ENCODE data around the gene FAM20A.

The FAM20A gene

GRCh38 chr17:68610554-68610953 lies 9.4 kb upstream of the FAM20A start:
- H3K9ac ChIP-seq (ENCODE audit: low read depth in 1 of 2, low read length in 2 of 2) = no peak overlapping the region
- no peaks in the 10 kb centered on the region for H3K4me1 ChIP-seq (ENCODE audit: control insufficient read depth in 1 of 2, insufficient read depth in 2 of 2, low read length in 2 of 2)
- H3K36me3 ChIP-seq (ENCODE audit: control insufficient read depth in 1 of 2, insufficient read depth in 2 of 2, low read length in 2 of 2) = no peaks in the 10 kb centered on the region
- H3K9me3 ChIP-seq (ENCODE audit: control insufficient read depth in 1 of 2, low read length in 2 of 2) = peaks cover 16 to 32% of the 10 kb centered on the region in 2 donors
- H3K4me3 ChIP-seq (ENCODE audit: low read depth in 1 of 2, low read length in 2 of 2) = no peak overlapping the region
- H3K27me3 ChIP-seq (ENCODE audit: control insufficient read depth in 1 of 2, insufficient read depth in 2 of 2, low read length in 2 of 2) = no peaks in the 10 kb centered on the region
- H3K27ac ChIP-seq (ENCODE audit: low read depth, low read length) = no peak overlapping the region

- Histone ChIP-seq H3K4me3 (ENCODE audit: low read depth in 1 of 2, low read length in 2 of 2) (no peak overlapping the region), H3K27ac (ENCODE audit: low read depth, low read length) (no peak overlapping the region), H3K9me3 (ENCODE audit: control insufficient read depth in 1 of 2, low read length in 2 of 2) (peaks cover 16 to 32% of the 10 kb centered on the region in 2 donors), H3K27me3 (ENCODE audit: control insufficient read depth in 1 of 2, insufficient read depth in 2 of 2, low read length in 2 of 2) (no peaks in the 10 kb centered on the region), H3K9ac (ENCODE audit: low read depth in 1 of 2, low read length in 2 of 2) (no peak overlapping the region), H3K4me1 (ENCODE audit: control insufficient read depth in 1 of 2, insufficient read depth in 2 of 2, low read length in 2 of 2) (no peaks in the 10 kb centered on the region), H3K36me3 (ENCODE audit: control insufficient read depth in 1 of 2, insufficient read depth in 2 of 2, low read length in 2 of 2) (no peaks in the 10 kb centered on the region)
Measured at GRCh38 chr17:68608515-68609130, 7.5 kb upstream of the FAM20A start.

- peaks cover 12 to 17% of the 10 kb centered on the region in 2 donors for H3K27me3 ChIP-seq (ENCODE audit: control insufficient read depth in 1 of 2, insufficient read depth in 2 of 2, low read length in 2 of 2)
- no peak overlapping the region for H3K27ac ChIP-seq (ENCODE audit: low read depth, low read length)
- peaks cover 0 to 4% of the 10 kb centered on the region in 2 donors for H3K4me1 ChIP-seq (ENCODE audit: control insufficient read depth in 1 of 2, insufficient read depth in 2 of 2, low read length in 2 of 2)
- peaks cover 16 to 32% of the 10 kb centered on the region in 2 donors for H3K9me3 ChIP-seq (ENCODE audit: control insufficient read depth in 1 of 2, low read length in 2 of 2)
- H3K36me3 ChIP-seq (ENCODE audit: control insufficient read depth in 1 of 2, insufficient read depth in 2 of 2, low read length in 2 of 2) = no peaks in the 10 kb centered on the region
- H3K4me3 ChIP-seq (ENCODE audit: low read depth in 1 of 2, low read length in 2 of 2) = no peak overlapping the region
- no peak overlapping the region for H3K9ac ChIP-seq (ENCODE audit: low read depth in 1 of 2, low read length in 2 of 2)
Measured at GRCh38 chr17:68606451-68607307, 5.5 kb upstream of the FAM20A start.

- no peaks in the 10 kb centered on the region for H3K36me3 ChIP-seq (ENCODE audit: control insufficient read depth in 1 of 2, insufficient read depth in 2 of 2, low read length in 2 of 2)
- no peak overlapping the region for H3K9ac ChIP-seq (ENCODE audit: low read depth in 1 of 2, low read length in 2 of 2)
- H3K9me3 ChIP-seq (ENCODE audit: control insufficient read depth in 1 of 2, low read length in 2 of 2) = peaks cover 16 to 32% of the 10 kb centered on the region in 2 donors
- H3K4me3 ChIP-seq (ENCODE audit: low read depth in 1 of 2, low read length in 2 of 2) = no peak overlapping the region
- peaks cover 0 to 4% of the 10 kb centered on the region in 2 donors for H3K4me1 ChIP-seq (ENCODE audit: control insufficient read depth in 1 of 2, insufficient read depth in 2 of 2, low read length in 2 of 2)
- no peak overlapping the region for H3K27ac ChIP-seq (ENCODE audit: low read depth, low read length)
- H3K27me3 ChIP-seq (ENCODE audit: control insufficient read depth in 1 of 2, insufficient read depth in 2 of 2, low read length in 2 of 2) = peaks cover 17 to 19% of the 10 kb centered on the region in 2 donors
Measured at GRCh38 chr17:68605914-68606313, 4.7 kb upstream of the FAM20A start.

GRCh38 chr17:68603656-68604055 lies 2.5 kb upstream of the FAM20A start:
- no peak overlapping the region for H3K4me3 ChIP-seq (ENCODE audit: low read depth in 1 of 2, low read length in 2 of 2)
- H3K27ac ChIP-seq (ENCODE audit: low read depth, low read length) = no peak overlapping the region
- H3K36me3 ChIP-seq (ENCODE audit: control insufficient read depth in 1 of 2, insufficient read depth in 2 of 2, low read length in 2 of 2) = no peaks in the 10 kb centered on the region
- H3K9me3 ChIP-seq (ENCODE audit: control insufficient read depth in 1 of 2, low read length in 2 of 2) = peaks cover 10% of the 10 kb centered on the region in 2 donors
- peaks cover 3 to 4% of the 10 kb centered on the region in 2 donors for H3K4me1 ChIP-seq (ENCODE audit: control insufficient read depth in 1 of 2, insufficient read depth in 2 of 2, low read length in 2 of 2)
- no peak overlapping the region for H3K9ac ChIP-seq (ENCODE audit: low read depth in 1 of 2, low read length in 2 of 2)
- H3K27me3 ChIP-seq (ENCODE audit: control insufficient read depth in 1 of 2, insufficient read depth in 2 of 2, low read length in 2 of 2) = peaks cover 29 to 31% of the 10 kb centered on the region in 2 donors

GRCh38 chr17:68603027-68603426 lies 1.9 kb upstream of the FAM20A start:
- H3K4me3 ChIP-seq (ENCODE audit: low read depth in 1 of 2, low read length in 2 of 2) = no peak overlapping the region
- peaks cover 29 to 31% of the 10 kb centered on the region in 2 donors for H3K27me3 ChIP-seq (ENCODE audit: control insufficient read depth in 1 of 2, insufficient read depth in 2 of 2, low read length in 2 of 2)
- H3K9ac ChIP-seq (ENCODE audit: low read depth in 1 of 2, low read length in 2 of 2) = no peak overlapping the region
- peaks cover 4 to 6% of the 10 kb centered on the region in 2 donors for H3K9me3 ChIP-seq (ENCODE audit: control insufficient read depth in 1 of 2, low read length in 2 of 2)
- H3K27ac ChIP-seq (ENCODE audit: low read depth, low read length) = no peak overlapping the region
- H3K4me1 ChIP-seq (ENCODE audit: control insufficient read depth in 1 of 2, insufficient read depth in 2 of 2, low read length in 2 of 2) = peaks cover 3 to 4% of the 10 kb centered on the region in 2 donors
- H3K36me3 ChIP-seq (ENCODE audit: control insufficient read depth in 1 of 2, insufficient read depth in 2 of 2, low read length in 2 of 2) = no peaks in the 10 kb centered on the region

GRCh38 chr17:68602289-68602688 lies 1.1 kb upstream of the FAM20A start:
- no peak overlapping the region for H3K4me3 ChIP-seq (ENCODE audit: low read depth in 1 of 2, low read length in 2 of 2)
- H3K36me3 ChIP-seq (ENCODE audit: control insufficient read depth in 1 of 2, insufficient read depth in 2 of 2, low read length in 2 of 2) = no peaks in the 10 kb centered on the region
- H3K27ac ChIP-seq (ENCODE audit: low read depth, low read length) = no peak overlapping the region
- peaks cover 29 to 31% of the 10 kb centered on the region in 2 donors for H3K27me3 ChIP-seq (ENCODE audit: control insufficient read depth in 1 of 2, insufficient read depth in 2 of 2, low read length in 2 of 2)
- peaks cover 0 to 2% of the 10 kb centered on the region in 2 donors for H3K9me3 ChIP-seq (ENCODE audit: control insufficient read depth in 1 of 2, low read length in 2 of 2)
- H3K4me1 ChIP-seq (ENCODE audit: control insufficient read depth in 1 of 2, insufficient read depth in 2 of 2, low read length in 2 of 2) = peaks cover 3 to 4% of the 10 kb centered on the region in 2 donors
- H3K9ac ChIP-seq (ENCODE audit: low read depth in 1 of 2, low read length in 2 of 2) = no peak overlapping the region

- no peaks in the 10 kb centered on the region for H3K36me3 ChIP-seq (ENCODE audit: control insufficient read depth in 1 of 2, insufficient read depth in 2 of 2, low read length in 2 of 2)
- peaks cover 29 to 31% of the 10 kb centered on the region in 2 donors for H3K27me3 ChIP-seq (ENCODE audit: control insufficient read depth in 1 of 2, insufficient read depth in 2 of 2, low read length in 2 of 2)
- peaks cover 3 to 4% of the 10 kb centered on the region in 2 donors for H3K4me1 ChIP-seq (ENCODE audit: control insufficient read depth in 1 of 2, insufficient read depth in 2 of 2, low read length in 2 of 2)
- H3K9me3 ChIP-seq (ENCODE audit: control insufficient read depth in 1 of 2, low read length in 2 of 2) = no peaks in the 10 kb centered on the region
- no peak overlapping the region for H3K4me3 ChIP-seq (ENCODE audit: low read depth in 1 of 2, low read length in 2 of 2)
- peak overlapping the region; percentile 39 for H3K27ac ChIP-seq (ENCODE audit: low read depth, low read length)
- H3K9ac ChIP-seq (ENCODE audit: low read depth in 1 of 2, low read length in 2 of 2) = no peak overlapping the region
Measured at GRCh38 chr17:68601565-68602288, 560 bp upstream of the FAM20A start.

- peak overlapping the region; percentile 24 for H3K27ac ChIP-seq (ENCODE audit: low read depth, low read length)
- H3K4me3 ChIP-seq (ENCODE audit: low read depth in 1 of 2, low read length in 2 of 2) = peak overlapping the region; percentile 21 to 54
- H3K27me3 ChIP-seq (ENCODE audit: control insufficient read depth in 1 of 2, insufficient read depth in 2 of 2, low read length in 2 of 2) = peaks cover 35 to 36% of the 10 kb centered on the region in 2 donors
- no peaks in the 10 kb centered on the region for H3K36me3 ChIP-seq (ENCODE audit: control insufficient read depth in 1 of 2, insufficient read depth in 2 of 2, low read length in 2 of 2)
- peaks cover 3 to 4% of the 10 kb centered on the region in 2 donors for H3K4me1 ChIP-seq (ENCODE audit: control insufficient read depth in 1 of 2, insufficient read depth in 2 of 2, low read length in 2 of 2)
- no peaks in the 10 kb centered on the region for H3K9me3 ChIP-seq (ENCODE audit: control insufficient read depth in 1 of 2, low read length in 2 of 2)
- peak overlapping the region in 1 of 2 donors; percentile 36 for H3K9ac ChIP-seq (ENCODE audit: low read depth in 1 of 2, low read length in 2 of 2)
Measured at GRCh38 chr17:68600067-68600930, 868 bp downstream of the FAM20A start.
